ENCODE results near the gene ZNF750.

- TF ChIP-seq CTCF (IDR thresholded peaks at IDR 0.05 in 8 of 11, conservative IDR thresholded peaks at IDR 0.05 in 3 of 11) (no peak), POLR2AphosphoS5 (IDR thresholded peaks at IDR 0.05) (no peak)
Measured at GRCh38 chr17:82862737-82863382, 23.0 kb upstream of the ZNF750 start.

All from spleen (tissue), 7 donors.